ENCODE data around the gene PARVB.

- TF ChIP-seq POLR2A (IDR thresholded peaks at IDR 0.05; ENCODE audit: low read length) (no peak), GATA1 (IDR thresholded peaks at IDR 0.05; ENCODE audit: low read depth, low read length) (no peak)
Measured at GRCh38 chr22:44051358-44051757, 27.3 kb downstream of the PARVB start.

All from erythroblast (primary cell).